HG03354 (cell line): ENCODE results near the gene C5orf52.

Experiments used
- ATAC-seq: cut with Tn5 transposase; IDR thresholded peaks from one replicate; pipeline ENCODE4 v1.9.1; 2021; ENCODE audit warnings: mild to moderate bottlenecking; ENCODE audit not compliant: unreplicated experiment, poor library complexity, severe bottlenecking

Gene C5orf52

GRCh38 chr5:157670662-157671591 is at the start of gene C5orf52:
TSS of gene C5orf52 (plus strand) at chr5:157671533. CDS start at chr5:157671615, 82 bp downstream.
- peak; percentile 47 for ATAC-seq

DNA sequence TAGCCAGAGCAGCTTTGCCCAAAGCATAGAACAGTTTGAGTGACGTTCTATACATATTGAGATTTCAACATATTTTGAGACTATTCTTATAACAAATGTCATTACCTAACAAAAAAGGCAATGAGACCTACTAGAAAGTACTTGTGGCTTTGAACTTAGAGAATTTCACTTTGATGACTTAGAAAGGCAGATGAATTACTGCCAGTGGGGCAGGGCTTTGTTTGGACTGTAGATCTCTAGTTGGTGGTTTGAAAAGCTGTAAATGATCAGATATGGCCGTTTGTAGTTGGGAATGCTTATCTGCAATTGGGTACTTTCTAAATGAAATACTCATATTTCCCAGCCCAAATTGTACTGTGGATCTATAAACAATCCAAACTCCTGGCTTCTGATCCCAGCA is 47.2 kb upstream of the C5orf52 start:
- no peak for ATAC-seq

DNA sequence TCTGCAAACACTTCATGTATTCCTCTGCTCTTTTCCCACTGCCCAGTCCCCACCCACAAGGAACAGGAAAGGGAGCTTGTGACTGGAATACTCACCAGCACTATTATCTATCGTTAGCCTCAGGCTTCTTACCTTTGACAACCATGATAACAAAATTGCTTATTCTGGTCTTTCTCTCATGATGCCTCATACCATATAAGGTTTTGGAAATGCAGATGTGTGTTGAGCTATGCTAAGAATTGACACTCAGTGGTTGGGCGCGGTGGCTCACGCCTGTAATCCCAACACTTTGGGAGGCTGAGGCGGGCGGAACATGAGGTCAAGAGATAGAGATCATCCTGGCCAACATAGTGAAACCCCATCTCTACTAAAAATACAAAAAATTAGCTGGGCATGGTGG is 44.5 kb upstream of the C5orf52 start:
- no peak for ATAC-seq

- no peak for ATAC-seq
Observed at GRCh38 chr5:157630341-157630740, 41.0 kb upstream of the C5orf52 start.

DNA sequence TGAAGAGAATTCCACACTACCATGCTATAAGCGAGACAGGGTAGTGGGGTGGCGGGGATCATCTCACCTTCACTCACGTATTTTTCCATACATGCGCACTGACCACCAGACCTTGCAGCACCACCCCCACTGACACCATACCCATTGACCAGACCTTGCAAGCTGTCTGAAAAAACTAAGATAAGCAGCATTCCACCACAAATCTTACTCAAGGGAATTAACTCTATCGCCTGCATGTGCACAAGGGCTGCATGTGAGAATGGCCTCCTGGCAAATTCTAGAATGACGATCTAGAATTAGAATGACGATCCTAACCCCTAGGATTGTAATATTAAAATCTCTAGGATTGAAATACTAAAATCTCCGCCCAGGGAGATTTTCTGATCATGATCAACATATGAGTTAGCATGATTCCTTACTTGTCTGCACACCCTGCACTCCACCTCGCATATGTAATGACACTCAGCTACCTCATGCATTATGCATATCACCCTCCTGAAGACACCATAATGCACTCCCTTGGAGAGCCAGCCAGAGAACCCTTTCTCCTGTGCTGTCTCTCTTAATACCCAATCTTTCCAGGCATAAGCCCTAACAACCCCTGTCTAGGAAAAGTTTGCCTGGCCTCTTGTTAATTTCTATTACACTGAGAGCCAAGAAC is 30.8 kb upstream of the C5orf52 start:
- no peak for ATAC-seq

DNA sequence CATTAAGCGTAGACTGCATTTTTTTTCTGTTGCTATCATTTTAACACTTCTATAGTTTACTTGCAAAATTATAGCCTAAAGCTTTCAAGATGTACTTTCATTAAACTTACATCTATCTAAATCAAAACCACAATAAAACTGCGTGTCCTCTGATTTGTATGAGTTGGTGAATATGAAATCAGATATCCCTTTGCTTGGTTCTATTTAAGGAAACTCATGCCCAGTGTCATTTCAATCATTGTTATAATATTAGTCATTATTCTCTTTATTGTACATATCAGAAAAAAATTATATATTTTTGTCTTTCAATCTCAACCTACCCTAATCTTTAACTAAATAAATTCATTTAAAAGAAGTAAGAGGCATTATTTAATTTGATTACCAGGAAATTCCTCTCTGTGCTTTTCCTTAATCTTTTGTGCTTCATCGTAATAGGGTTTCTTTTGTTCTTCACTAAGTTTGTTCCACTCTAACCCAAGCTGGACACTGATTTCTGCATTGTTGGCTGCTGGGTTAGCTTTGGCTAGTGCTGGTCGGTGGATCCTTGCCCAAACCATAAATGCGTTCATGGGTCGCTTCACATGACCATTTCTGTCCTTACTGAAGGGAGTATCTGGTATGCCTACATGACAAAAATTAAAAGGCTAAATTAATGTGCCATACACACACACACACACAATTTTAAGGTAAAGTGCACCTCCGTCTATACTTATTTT is 22.9 kb upstream of the C5orf52 start:
- ATAC-seq, result no peak

- no peak for ATAC-seq
Observed at GRCh38 chr5:157649101-157649500, 22.2 kb upstream of the C5orf52 start.

- no peak for ATAC-seq
Observed at GRCh38 chr5:157650991-157651611, 20.2 kb upstream of the C5orf52 start.

- peak; percentile 85 for ATAC-seq
Observed at GRCh38 chr5:157651623-157652376, 19.5 kb upstream of the C5orf52 start.

- no peak for ATAC-seq
Observed at GRCh38 chr5:157652377-157652692, 19.0 kb upstream of the C5orf52 start, which contains the start of gene SOX30. TSS of gene SOX30 (minus strand) at chr5:157652438. CDS start at chr5:157652078, 360 bp downstream.

DNA sequence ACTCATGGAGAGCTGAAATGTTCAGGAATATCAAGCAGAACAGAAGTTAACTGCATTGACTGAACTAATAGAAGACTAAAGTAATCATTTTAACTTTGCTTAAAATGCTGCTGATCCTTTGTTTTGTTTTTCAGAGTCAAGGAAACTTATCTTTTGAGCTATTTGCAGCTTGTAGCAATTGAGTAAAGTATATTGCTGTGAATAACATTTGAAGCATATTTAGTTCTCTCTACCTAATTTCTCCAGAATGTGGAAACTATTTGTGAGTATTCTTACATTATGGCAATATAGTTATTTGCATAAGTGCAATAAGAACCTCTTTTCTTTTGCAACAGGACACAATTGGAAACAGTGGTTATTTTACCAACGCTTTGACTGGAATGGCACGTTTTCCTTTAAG is 13.8 kb upstream of the C5orf52 start:
- ATAC-seq, result no peak

- ATAC-seq, result no peak
Observed at GRCh38 chr5:157658893-157659292, 12.4 kb upstream of the C5orf52 start.

- no peak for ATAC-seq
Observed at GRCh38 chr5:157659868-157660660, 11.3 kb upstream of the C5orf52 start.

DNA sequence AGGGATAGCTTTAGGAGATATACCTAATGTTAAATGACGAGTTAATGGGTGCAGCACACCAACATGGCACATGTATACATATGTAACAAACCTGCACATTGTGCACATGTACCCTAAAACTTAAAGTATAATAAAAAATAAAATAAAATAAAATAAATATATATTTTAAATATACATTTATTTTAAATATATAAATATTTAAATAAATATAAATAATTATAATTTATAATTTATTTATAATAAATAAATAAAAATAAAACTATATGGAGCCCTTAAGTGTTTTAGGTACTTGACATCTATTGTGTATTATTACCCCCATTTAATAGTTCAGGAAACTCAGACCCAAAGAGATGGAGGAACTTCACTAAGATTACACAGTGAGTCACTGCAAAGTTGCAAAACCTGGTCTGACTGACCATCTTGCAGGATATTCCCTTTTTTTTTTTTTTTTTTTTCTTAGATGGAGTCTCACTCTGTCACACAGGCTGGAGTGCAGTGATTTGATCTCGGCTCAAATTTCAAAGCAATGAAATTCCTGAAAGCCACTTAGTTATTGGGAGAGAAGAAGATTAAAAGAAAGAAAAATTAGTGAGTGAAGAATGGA is 5.8 kb upstream of the C5orf52 start:
- no peak for ATAC-seq

GRCh38 chr5:157668356-157668755 is 3.0 kb upstream of the C5orf52 start:
- ATAC-seq, result no peak

- ATAC-seq, result no peak
Observed at GRCh38 chr5:157669701-157670097, 1.6 kb upstream of the C5orf52 start.

GRCh38 chr5:157671592-157672330 is 428 bp downstream of the C5orf52 start:
- ATAC-seq, result no peak

GRCh38 chr5:157672976-157673375 is 1.6 kb downstream of the C5orf52 start:
- ATAC-seq, result no peak
